K562 (cell line): ENCODE results near the gene NLGN2. TPM values are rescaled to one million over a fixed set of nuclear protein-coding genes. Genes with fewer than 3 reads are reported as not detected.
A peak's percentile ranks its signal among the peaks of the same experiment; 100 is the strongest.

ENCODE experiments used
- ATAC-seq: fragments of 200-7000 bp; cut with Tn5 transposase; 3 replicates; pipeline ENCODE4 v1.9.1; 2020; ENCODE audit warnings: moderate library complexity
- BruUV-seq: library from RNA; stranded (reverse); fragments of 400-500 nt; replicated peaks from 2 replicates; lab custom pipeline; 2021; lab: Mats Ljungman, UMichigan
- CTCF ChIA-PET: fragments of 300-600 bp; formaldehyde crosslinking; extraction: SDS; loops from one replicate; lab custom pipeline; 2021; ENCODE audit warnings: low intra/inter-chr PET ratio; lab: Yijun Ruan, JAX
- POLR2A ChIA-PET: fragments of 300-600, 350-650 bp; sonication (Branson Sonifier 250); formaldehyde crosslinking; extraction: SDS; loops from one replicate; lab custom pipeline; 2021; ENCODE audit warnings: antibody characterized with exemption, inconsistent platforms; lab: Yijun Ruan, JAX
- DNase-seq, 4 experiments: peaks; one replicate each; pipeline versions ENCODE4 v3.0.0 to v3.0.0-alpha.2; 2011 to 2018; ENCODE audit warnings: low spot score in 3 of 4, mixed read lengths in 3 of 4; ENCODE audit errors: extremely low read depth in 1 of 4
- FAIRE-seq: peaks from 2 replicates; lab custom pipeline; 2011; peaks lifted over from hg19 to GRCh38; lab: Jason Lieb, UNC
- H2AFZ ChIP-seq: 2 replicates; pipeline ENCODE4 v1.6.0; 2011; ENCODE audit warnings: low read depth, low read length, control low read depth, inconsistent platforms
- H3K27ac ChIP-seq: fragments of 200-600 bp; 3 replicates; pipeline ENCODE4 v1.8.0; 2011; ENCODE audit warnings: low read depth, mild to moderate bottlenecking, control low read depth, inconsistent platforms, low read length, moderate library complexity, mixed read lengths; ENCODE audit errors: extremely low read depth
- H3K27me3 ChIP-seq, 2 experiments: fragments of 300-600 bp in 1 of 2; 2 replicates in 1 of 2; 3 replicates in 1 of 2; pipeline versions ENCODE4 v1.6.0 to v1.8.0; 2011; ENCODE audit warnings: inconsistent platforms in 2 of 2, low read length in 2 of 2, mild to moderate bottlenecking in 1 of 2, mixed read lengths in 1 of 2, moderate library complexity in 1 of 2; ENCODE audit not compliant: control insufficient read depth in 2 of 2, insufficient read depth in 2 of 2
- H3K36me3 ChIP-seq: fragments of 300-600 bp; 3 replicates; pipeline ENCODE4 v1.8.0; 2011; ENCODE audit warnings: mild to moderate bottlenecking, low read length, inconsistent platforms; ENCODE audit not compliant: control insufficient read depth, insufficient read depth
- H3K4me1 ChIP-seq, 2 experiments: fragments of 200-600 bp in 1 of 2; replicated peaks in 1 of 2; 2 replicates in 1 of 2; 3 replicates in 1 of 2; pipeline versions ENCODE4 v1.5.1 to v1.8.0; 2011; ENCODE audit warnings: inconsistent platforms in 2 of 2, low read length in 2 of 2, mild to moderate bottlenecking in 1 of 2, mixed read lengths in 1 of 2, moderate library complexity in 1 of 2; ENCODE audit not compliant: control insufficient read depth in 2 of 2, insufficient read depth in 2 of 2
- H3K4me2 ChIP-seq: 2 replicates; pipeline ENCODE4 v1.6.1; 2011; ENCODE audit warnings: low read length, control low read depth, inconsistent platforms, mixed read lengths; ENCODE audit not compliant: insufficient read depth
- H3K4me3 ChIP-seq: fragments of 200-600 bp; sonication (generic), shearing (Covaris generic); 2 replicates; pipeline ENCODE4 v1.5.1; 2016; ENCODE audit warnings: control low read depth, inconsistent platforms
- H3K79me2 ChIP-seq: fragments of 200-600 bp; 3 replicates; pipeline ENCODE4 v1.8.0; 2011; ENCODE audit warnings: low read length, inconsistent platforms; ENCODE audit not compliant: control insufficient read depth, insufficient read depth
- H3K9ac ChIP-seq, 2 experiments: 2 replicates each; pipeline versions ENCODE4 v1.6.0 to v1.6.1; 2011; ENCODE audit warnings: low read depth in 2 of 2, low read length in 2 of 2, control low read depth in 1 of 2, inconsistent platforms in 1 of 2, mild to moderate bottlenecking in 1 of 2, mixed read lengths in 1 of 2; ENCODE audit not compliant: insufficient read depth in 1 of 2
- H3K9me1 ChIP-seq: one replicate; pipeline ENCODE4 v1.6.0; 2011; ENCODE audit warnings: inconsistent platforms, mild to moderate bottlenecking, low read length, moderate library complexity; ENCODE audit not compliant: control insufficient read depth, insufficient read depth
- H3K9me3 ChIP-seq: replicated peaks from 2 replicates; pipeline ENCODE4 v1.5.1; 2011; ENCODE audit warnings: low read depth, low read length, inconsistent platforms; ENCODE audit not compliant: control insufficient read depth, insufficient read depth
- H4K20me1 ChIP-seq: replicated peaks from 2 replicates; pipeline ENCODE4 v1.6.1; 2011; ENCODE audit warnings: low read length, inconsistent platforms, mixed read lengths; ENCODE audit not compliant: control insufficient read depth, insufficient read depth
- NR3C1 ChIP-seq: sonication (generic); formaldehyde crosslinking; IDR thresholded peaks from 2 replicates; pipeline ENCODE4 v1.8.1; 2022; ENCODE audit warnings: missing genetic modification reagents
- ZBTB33 ChIP-seq: sonication (generic); formaldehyde crosslinking; IDR thresholded peaks from 2 replicates; pipeline ENCODE4 v1.8.1; 2023; ENCODE audit warnings: mild to moderate bottlenecking, missing genetic modification reagents
- WGBS: fragments of 100-300 bp; shearing (Covaris generic); methylation state at CpG from one replicate; pipeline ENCODE4 v1.1.6; 2016; ENCODE audit warnings: low coverage, mixed read lengths; ENCODE audit not compliant: insufficient coverage; ENCODE audit errors: missing lambda C conversion rate; 5-methylcytosine and 5-hydroxymethylcytosine counted together
- in situ Hi-C: fragments of 300-500 bp; cut with MboI; formaldehyde crosslinking; loops from 4 replicates; pipeline ENCODE4 v1.15.0; 2018; ENCODE audit warnings: inconsistent platforms, mixed read lengths
- intact Hi-C: fragments of 100-400 bp; cut with micrococcal nuclease; formaldehyde crosslinking; loops from 2 replicates; pipeline ENCODE4 v1.14.2; 2022
- polyA plus RNA-seq, 8 experiments: library from polyadenylated mRNA; depleted of rRNA in 4 of 8; stranded (reverse) in 5 of 8; unstranded in 3 of 8; fragments of >200 nt; fragmentation: Nextera tagmentation in 2 of 8; fragmentation: Illumina TruSeq in 1 of 8; extraction: Ambion mirVana in 2 of 8; extraction: Trizol in 1 of 8; gene quantifications; 2 replicates each; pipeline versions ENCODE4 v1.2.1 to v1.2.3, GENCODE V29; 2011 to 2014; ENCODE audit warnings: inconsistent platforms in 1 of 8, missing spikeins in 1 of 8
- total RNA-seq, 7 experiments: library from RNA; depleted of rRNA in 6 of 7; stranded (reverse); fragments of >200 nt in 6 of 7; fragmentation: Illumina TruSeq in 2 of 7; extraction: Trizol in 2 of 7; gene quantifications; 2 replicates each; pipeline versions ENCODE4 v1.2.1 to v1.2.3, GENCODE V29; 2011 to 2021; ENCODE audit warnings: low replicate concordance in 1 of 7

Gene NLGN2
- total and polyA plus RNA-seq, 9 of the 15 experiments (the other 6 are each of a cell fraction or from before 2014, with no cell fraction given): 0.11 to 7.8 (median 0.77) TPM

GRCh38 chr17:7426203-7426863 is 18.7 kb downstream of the NLGN2 start:
- no peak for FAIRE-seq
- no peaks in the 10 kb centered on the region for H3K79me2 ChIP-seq
- H3K4me3 ChIP-seq: no peak overlapping the region
- no peaks in the 10 kb centered on the region for H3K9me1 ChIP-seq
- no TSS peak for BruUV-seq
- in situ Hi-C loops (no loop called here), intact Hi-C loops (no loop called here)
- H3K27me3 ChIP-seq: no peaks in the 10 kb centered on the region
- H3K36me3 ChIP-seq: no peaks in the 10 kb centered on the region
- peak overlapping the region in 1 of 2 experiments; percentile 17; a peak in 1 of 4 replicates for H3K9ac ChIP-seq
- no peak overlapping the region for H2AFZ ChIP-seq
- H3K9me3 ChIP-seq: no peaks in the 10 kb centered on the region
- DNase-seq: no peak
- WGBS: 56% methylated on average over 14 of the region's 33 CpGs
- H3K4me2 ChIP-seq: no peak overlapping the region
- TF ChIP-seq ZBTB33 (CRISPR knock-in tag) (peak; percentile 49; the same call in 1 of the 2 replicates), NR3C1 (CRISPR knock-in tag) (no peak)
- no peak overlapping the region for H3K27ac ChIP-seq
- POLR2A ChIA-PET: interaction anchor here (1.8 kb wide), 1 partner anchor 9 kb away, joined by 8 read pairs; the partner anchor contains the start of gene TMEM102
- H4K20me1 ChIP-seq: no peaks in the 10 kb centered on the region
- no peak for ATAC-seq
- CTCF ChIA-PET: no interaction called here
- peaks cover 0 to 14% of the 10 kb centered on the region in 2 experiments; a peak in 2 of 5 replicates for H3K4me1 ChIP-seq
